HEK293T (cell line): ENCODE measurements around the gene APOL1.

Source experiments
- CTCF ChIA-PET: fragments of 350-600 bp; formaldehyde crosslinking; extraction: SDS; loops from one replicate; lab custom pipeline; 2021; ENCODE audit warnings: antibody characterized with exemption, inconsistent platforms; lab: Yijun Ruan, JAX
- POLR2A ChIA-PET: fragments of 350-600 bp; formaldehyde crosslinking; extraction: SDS; loops from one replicate; lab custom pipeline; 2020; ENCODE audit warnings: antibody characterized with exemption, inconsistent platforms; lab: Yijun Ruan, JAX
- DNase-seq: peaks from one replicate; pipeline ENCODE4 v3.0.0; 2012; ENCODE audit warnings: mixed read lengths; ENCODE audit errors: extremely low spot score
- ARNT ChIP-seq: fragments of 450-650 bp; IDR thresholded peaks from 2 replicates; pipeline ENCODE4 v1.6.1; 2017; ENCODE audit warnings: mild to moderate bottlenecking
- BHLHE40 ChIP-seq: fragments of 450-650 bp; IDR thresholded peaks from 2 replicates; pipeline ENCODE4 v1.6.1; 2016; ENCODE audit warnings: mild to moderate bottlenecking, moderate library complexity, borderline replicate concordance
- CTBP1 ChIP-seq: fragments of 450-650 bp; IDR thresholded peaks from 2 replicates; pipeline ENCODE4 v1.6.1; 2016; ENCODE audit warnings: borderline replicate concordance
- ELF4 ChIP-seq: fragments of 450-650 bp; IDR thresholded peaks from 2 replicates; pipeline ENCODE4 v1.6.1; 2017; ENCODE audit warnings: antibody characterized with exemption
- FOXA1 ChIP-seq: fragments of 450-650 bp; IDR thresholded peaks from 2 replicates; pipeline ENCODE4 v1.6.1; 2016; ENCODE audit warnings: mild to moderate bottlenecking
- FOXK2 ChIP-seq: fragments of 450-650 bp; IDR thresholded peaks from 2 replicates; pipeline ENCODE4 v1.6.1; 2016; ENCODE audit warnings: mild to moderate bottlenecking
- FOXM1 ChIP-seq: fragments of 450-650 bp; IDR thresholded peaks from 2 replicates; pipeline ENCODE4 v1.6.1; 2017; ENCODE audit warnings: mild to moderate bottlenecking, borderline replicate concordance
- HDGF ChIP-seq: fragments of 450-650 bp; IDR thresholded peaks from 2 replicates; pipeline ENCODE4 v1.6.1; 2017; ENCODE audit warnings: antibody characterized with exemption, borderline replicate concordance
- L3MBTL2 ChIP-seq: fragments of 450-650 bp; conservative IDR thresholded peaks from 2 replicates; pipeline ENCODE4 v1.6.1; 2016; ENCODE audit warnings: mild to moderate bottlenecking
- LEF1 ChIP-seq: fragments of 450-650 bp; IDR thresholded peaks from 2 replicates; pipeline ENCODE4 v1.6.1; 2017; ENCODE audit warnings: mild to moderate bottlenecking, borderline replicate concordance
- NFRKB ChIP-seq: fragments of 450-650 bp; IDR thresholded peaks from 2 replicates; pipeline ENCODE4 v1.6.1; 2016; ENCODE audit warnings: mild to moderate bottlenecking, moderate library complexity
- SUZ12 ChIP-seq: fragments of 450-650 bp; IDR thresholded peaks from 2 replicates; pipeline ENCODE4 v1.6.1; 2016; ENCODE audit warnings: mild to moderate bottlenecking
- TARDBP ChIP-seq: fragments of 450-650 bp; IDR thresholded peaks from 2 replicates; pipeline ENCODE4 v1.6.1; 2016
- ZNF384 ChIP-seq: fragments of 450-650 bp; IDR thresholded peaks from 2 replicates; pipeline ENCODE4 v1.6.1; 2016
- TF ChIP-seq, protein P1 (sequence below): fragments of 450-650 bp; IDR thresholded peaks from 2 replicates; pipeline ENCODE4 v1.6.1; 2016

Gene APOL1

GRCh38 chr22:36213586-36213985 lies 39.3 kb upstream of the APOL1 start:
- CTCF ChIA-PET = no interaction called here
- POLR2A ChIA-PET = no interaction called here
- DNase-seq = no peak
- TF ChIP-seq ZNF384 = no peak
- no peak for TF ChIP-seq TARDBP
- TF ChIP-seq FOXA1 = no peak
- no peak for TF ChIP-seq BHLHE40
- no peak for TF ChIP-seq L3MBTL2
- no peak for TF ChIP-seq FOXM1
- no peak for TF ChIP-seq FOXK2
- no peak for TF ChIP-seq ELF4
- no peak for TF ChIP-seq HDGF
- TF ChIP-seq, protein P1, sequence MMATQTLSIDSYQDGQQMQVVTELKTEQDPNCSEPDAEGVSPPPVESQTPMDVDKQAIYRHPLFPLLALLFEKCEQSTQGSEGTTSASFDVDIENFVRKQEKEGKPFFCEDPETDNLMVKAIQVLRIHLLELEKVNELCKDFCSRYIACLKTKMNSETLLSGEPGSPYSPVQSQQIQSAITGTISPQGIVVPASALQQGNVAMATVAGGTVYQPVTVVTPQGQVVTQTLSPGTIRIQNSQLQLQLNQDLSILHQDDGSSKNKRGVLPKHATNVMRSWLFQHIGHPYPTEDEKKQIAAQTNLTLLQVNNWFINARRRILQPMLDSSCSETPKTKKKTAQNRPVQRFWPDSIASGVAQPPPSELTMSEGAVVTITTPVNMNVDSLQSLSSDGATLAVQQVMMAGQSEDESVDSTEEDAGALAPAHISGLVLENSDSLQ = no peak
- no peak for TF ChIP-seq NFRKB
- TF ChIP-seq LEF1 = no peak
- TF ChIP-seq ARNT = no peak

- CTCF ChIA-PET = interaction anchor here (0.7 to 1.1 kb wide), 2 partner anchors 23 to 39 kb away, joined by 3 read pairs; partner anchors contain the start of gene APOL2
- TF ChIP-seq ARNT (no peak), BHLHE40 (no peak), ZNF384 (no peak), LEF1 (no peak), L3MBTL2 (no peak), NFRKB (no peak), TARDBP (no peak), SUZ12 (no peak), HDGF (no peak)
- POLR2A ChIA-PET = no interaction called here
- no peak for DNase-seq
Measured at GRCh38 chr22:36215981-36216380, 37.0 kb upstream of the APOL1 start.

GRCh38 chr22:36218648-36219193 lies 34.2 kb upstream of the APOL1 start:
- TF ChIP-seq FOXA1 = no peak
- TF ChIP-seq, protein P1 = no peak
- ChIA-PET CTCF (interaction anchor here (2.2 kb wide), 1 partner anchor 20 kb away, joined by 10 read pairs; the partner anchor contains the start of gene APOL2), POLR2A (no interaction called here)
- DNase-seq = no peak

DNA sequence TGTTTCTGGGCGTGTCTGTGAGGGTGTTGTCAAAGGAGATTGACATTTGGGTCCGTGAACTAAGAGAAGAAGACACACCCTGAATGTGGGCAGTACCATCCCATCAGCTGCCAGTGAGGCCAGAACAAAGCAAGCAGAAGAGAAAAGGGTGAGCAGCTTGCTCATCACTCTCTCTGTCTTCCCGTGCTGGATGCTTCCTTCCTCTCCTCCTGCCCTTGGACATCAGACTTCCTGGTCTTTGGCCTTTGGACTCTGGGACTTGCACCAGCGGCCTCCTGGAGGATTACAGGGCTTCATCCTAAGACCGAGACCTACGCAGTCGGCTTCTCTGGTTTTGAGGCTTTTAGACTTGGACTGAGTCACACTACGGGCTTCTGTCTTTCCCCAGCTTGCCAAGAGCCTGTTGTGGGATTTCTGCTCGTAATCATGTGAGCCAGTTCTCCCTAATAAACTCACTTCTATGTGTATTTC lies 32.4 kb upstream of the APOL1 start:
- CTCF ChIA-PET = no interaction called here
- POLR2A ChIA-PET = no interaction called here
- TF ChIP-seq SUZ12 (no peak), LEF1 (no peak)
- DNase-seq = no peak

GRCh38 chr22:36221799-36222751 lies 30.9 kb upstream of the APOL1 start:
- ChIA-PET CTCF (interaction anchor here (1.2 kb wide), 1 partner anchor 56 kb away, joined by 4 read pairs; no protein-coding TSS in a partner anchor), POLR2A (no interaction called here)
- DNase-seq = peak; percentile 71
- TF ChIP-seq, protein P1 = no peak
- TF ChIP-seq ARNT = no peak
- no peak for TF ChIP-seq FOXK2
- no peak for TF ChIP-seq ZNF384
- no peak for TF ChIP-seq SUZ12
- TF ChIP-seq ELF4 = no peak
- no peak for TF ChIP-seq NFRKB
- no peak for TF ChIP-seq FOXA1
- no peak for TF ChIP-seq FOXM1
- no peak for TF ChIP-seq CTBP1
- TF ChIP-seq TARDBP = no peak
- no peak for TF ChIP-seq L3MBTL2
- TF ChIP-seq BHLHE40 = no peak
- no peak for TF ChIP-seq HDGF
- no peak for TF ChIP-seq LEF1

DNA sequence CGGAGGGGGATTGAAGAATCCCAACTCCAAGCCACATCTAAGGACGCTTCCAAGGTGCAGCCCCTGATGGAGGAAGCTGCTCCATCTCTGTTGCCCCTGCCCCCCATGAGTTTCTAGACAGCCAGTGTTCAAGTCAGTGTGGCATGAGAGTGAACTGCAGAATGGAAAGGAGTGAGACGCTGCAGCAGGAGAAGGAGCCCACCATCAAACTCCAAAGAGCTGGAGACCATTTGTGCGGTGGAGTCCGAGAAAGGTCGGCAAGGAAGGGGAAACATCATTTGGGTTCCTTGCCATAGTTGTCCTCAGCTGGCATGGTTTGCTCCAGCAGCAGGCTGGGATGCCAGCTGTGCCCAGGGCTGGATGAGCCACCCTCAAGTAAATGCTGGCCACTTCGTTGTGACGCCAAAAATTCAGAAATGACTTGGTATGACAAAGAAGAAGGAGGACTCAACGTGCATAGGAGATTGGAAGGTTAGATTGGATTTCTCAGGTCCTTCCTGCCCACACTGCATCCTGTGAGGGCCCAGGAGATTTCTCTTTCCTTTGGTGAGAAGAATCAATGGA lies 30.0 kb upstream of the APOL1 start:
- TF ChIP-seq TARDBP (no peak), FOXM1 (no peak), SUZ12 (no peak), LEF1 (no peak), FOXK2 (no peak), CTBP1 (no peak)
- TF ChIP-seq, protein P1 = no peak
- POLR2A ChIA-PET = no interaction called here
- no peak for DNase-seq
- CTCF ChIA-PET = interaction anchor here (1.2 kb wide), 1 partner anchor 55 kb away, joined by 4 read pairs; no protein-coding TSS in a partner anchor
